ENCODE data around the gene FLT1. TPM values are rescaled to one million over a fixed set of nuclear protein-coding genes. Genes with fewer than 3 reads are reported as not detected.

The FLT1 gene
- total RNA-seq, 6 experiments from 2014 or later, result 80.5 to 118 (median 91.0) TPM

DNA sequence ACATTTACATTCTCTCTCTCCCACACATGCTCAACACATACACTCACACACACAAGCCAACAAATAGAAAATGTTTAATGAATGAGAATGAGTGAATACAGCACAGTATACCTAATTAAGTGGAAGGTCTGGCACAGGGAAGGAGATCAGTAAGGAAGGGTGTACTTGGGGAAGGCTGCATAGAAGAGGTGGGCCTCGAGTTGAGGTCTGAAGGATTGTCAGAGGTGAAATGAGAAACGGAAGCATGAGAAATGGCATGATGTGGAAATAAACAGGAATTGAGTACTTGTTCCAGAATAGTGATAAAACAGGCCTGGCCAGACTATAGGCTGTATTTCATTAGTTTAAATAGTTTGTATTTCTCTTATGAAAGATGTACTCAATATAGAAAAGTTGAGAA lies 136.2 kb downstream of the FLT1 start:
- H3K4me3 Mint-ChIP-seq, result no peak overlapping the region
- peak overlapping the region; percentile 2; the same call in 1 of the 2 replicates for H3K27ac Mint-ChIP-seq
- H3K9me3 Mint-ChIP-seq, result no peaks in the 10 kb centered on the region
- H3K27me3 Mint-ChIP-seq (ENCODE audit: insufficient read depth), result no peaks in the 10 kb centered on the region
- H3K4me1 Mint-ChIP-seq (ENCODE audit: low read depth), result peaks cover 51% of the 10 kb centered on the region
- DNase-seq, result no peak
- TF ChIP-seq, protein P1, sequence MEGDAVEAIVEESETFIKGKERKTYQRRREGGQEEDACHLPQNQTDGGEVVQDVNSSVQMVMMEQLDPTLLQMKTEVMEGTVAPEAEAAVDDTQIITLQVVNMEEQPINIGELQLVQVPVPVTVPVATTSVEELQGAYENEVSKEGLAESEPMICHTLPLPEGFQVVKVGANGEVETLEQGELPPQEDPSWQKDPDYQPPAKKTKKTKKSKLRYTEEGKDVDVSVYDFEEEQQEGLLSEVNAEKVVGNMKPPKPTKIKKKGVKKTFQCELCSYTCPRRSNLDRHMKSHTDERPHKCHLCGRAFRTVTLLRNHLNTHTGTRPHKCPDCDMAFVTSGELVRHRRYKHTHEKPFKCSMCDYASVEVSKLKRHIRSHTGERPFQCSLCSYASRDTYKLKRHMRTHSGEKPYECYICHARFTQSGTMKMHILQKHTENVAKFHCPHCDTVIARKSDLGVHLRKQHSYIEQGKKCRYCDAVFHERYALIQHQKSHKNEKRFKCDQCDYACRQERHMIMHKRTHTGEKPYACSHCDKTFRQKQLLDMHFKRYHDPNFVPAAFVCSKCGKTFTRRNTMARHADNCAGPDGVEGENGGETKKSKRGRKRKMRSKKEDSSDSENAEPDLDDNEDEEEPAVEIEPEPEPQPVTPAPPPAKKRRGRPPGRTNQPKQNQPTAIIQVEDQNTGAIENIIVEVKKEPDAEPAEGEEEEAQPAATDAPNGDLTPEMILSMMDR (IDR thresholded peaks at IDR 0.05), result no peak
- peaks cover 16% of the 10 kb centered on the region for H3K36me3 Mint-ChIP-seq (ENCODE audit: low read depth)

DNA sequence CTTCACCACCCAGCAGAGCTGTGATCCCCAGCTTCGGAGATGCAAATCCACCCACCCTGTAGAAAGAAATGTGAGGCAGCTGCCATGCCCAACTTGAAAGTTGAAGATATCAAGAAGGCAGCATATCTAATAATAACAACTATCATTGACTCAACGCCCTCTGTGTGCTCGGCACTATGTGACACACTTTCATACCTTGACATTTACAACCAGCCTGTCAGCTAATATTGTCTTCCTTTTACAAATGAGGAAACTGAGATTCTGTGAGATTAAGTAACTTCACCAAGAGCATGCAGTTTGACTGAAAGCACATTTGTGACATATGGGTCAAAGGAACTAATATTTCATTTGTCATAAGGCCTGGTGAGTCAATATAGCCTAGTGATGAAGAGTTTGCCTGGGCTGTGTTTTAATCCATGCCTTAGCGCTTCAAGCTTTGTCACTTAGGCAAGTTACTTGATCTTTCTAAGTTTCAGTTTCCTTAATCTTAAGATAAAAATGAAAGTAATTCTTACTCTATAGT lies 137.0 kb downstream of the FLT1 start:
- TF ChIP-seq, protein P1 (IDR thresholded peaks at IDR 0.05), result no peak
- Mint-ChIP-seq H3K36me3 (ENCODE audit: low read depth) (peaks cover 16% of the 10 kb centered on the region), H3K27me3 (ENCODE audit: insufficient read depth) (no peaks in the 10 kb centered on the region), H3K4me3 (peak overlapping the region; percentile 22; the same call in 1 of the 2 replicates), H3K9me3 (no peaks in the 10 kb centered on the region), H3K27ac (peak overlapping the region; percentile 94; the same call in 1 of the 2 replicates), H3K4me1 (ENCODE audit: low read depth) (peaks cover 51% of the 10 kb centered on the region)
- DNase-seq, result no peak

DNA sequence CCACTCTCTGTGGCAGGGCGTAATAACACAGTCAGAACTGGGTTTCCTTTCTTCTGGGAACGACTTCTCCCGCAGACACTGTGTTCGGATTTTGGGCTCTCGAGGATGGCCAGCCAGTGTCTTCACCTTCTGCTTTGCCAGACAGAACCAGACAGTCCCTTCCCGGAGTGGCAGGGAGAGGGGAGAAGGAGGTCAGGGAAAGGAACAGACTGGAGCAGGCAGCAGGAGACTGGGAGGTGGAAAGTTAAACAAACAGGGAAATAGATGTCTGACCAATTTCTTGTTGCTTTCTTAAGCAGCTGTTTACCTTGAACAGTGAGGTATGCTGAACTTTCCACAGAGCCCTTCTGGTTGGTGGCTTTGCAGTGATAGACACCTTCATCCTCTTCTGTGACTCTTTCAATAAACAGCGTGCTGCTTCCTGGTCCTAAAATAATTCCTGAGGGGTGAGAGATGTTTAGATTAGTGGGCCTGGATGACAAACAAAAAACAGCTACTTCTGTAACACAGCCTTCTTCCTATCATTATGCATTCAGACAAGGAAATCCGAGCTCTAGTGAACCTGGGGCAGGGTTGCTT lies 137.6 kb downstream of the FLT1 start:
- peak overlapping the region; percentile 94 for H3K27ac Mint-ChIP-seq
- no peaks in the 10 kb centered on the region for H3K27me3 Mint-ChIP-seq (ENCODE audit: insufficient read depth)
- H3K4me3 Mint-ChIP-seq, result peak overlapping the region; percentile 6
- TF ChIP-seq, protein P1 (IDR thresholded peaks at IDR 0.05), result no peak
- H3K4me1 Mint-ChIP-seq (ENCODE audit: low read depth), result peaks cover 51% of the 10 kb centered on the region
- DNase-seq, result no peak
- H3K9me3 Mint-ChIP-seq, result no peaks in the 10 kb centered on the region
- peaks cover 16% of the 10 kb centered on the region for H3K36me3 Mint-ChIP-seq (ENCODE audit: low read depth)

DNA sequence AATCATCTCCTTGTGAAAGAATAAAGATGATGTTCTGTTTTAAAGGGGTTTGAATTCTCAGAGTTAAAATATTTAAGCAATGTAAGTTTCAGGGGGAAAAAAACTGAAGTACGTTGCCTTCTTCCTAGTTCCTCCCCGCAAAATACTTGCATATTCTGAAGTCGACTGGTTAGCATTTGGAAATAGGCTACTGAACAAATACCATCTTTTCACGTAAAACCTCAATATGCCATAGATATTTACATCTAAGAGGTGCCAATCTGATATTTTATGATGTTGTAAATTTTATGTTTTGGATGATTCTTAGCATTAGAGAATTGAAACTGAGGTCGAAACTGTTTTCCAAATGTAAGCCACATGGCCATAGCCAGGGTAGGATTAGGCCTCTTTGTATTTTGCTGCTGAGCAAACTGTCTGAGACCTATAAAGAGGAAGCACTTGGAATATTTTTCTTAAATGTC lies 138.3 kb downstream of the FLT1 start:
- TF ChIP-seq, protein P1 (IDR thresholded peaks at IDR 0.05), result no peak
- peak overlapping the region; percentile 94 for H3K27ac Mint-ChIP-seq
- no peaks in the 10 kb centered on the region for H3K9me3 Mint-ChIP-seq
- H3K36me3 Mint-ChIP-seq (ENCODE audit: low read depth), result peaks cover 16% of the 10 kb centered on the region
- no peaks in the 10 kb centered on the region for H3K27me3 Mint-ChIP-seq (ENCODE audit: insufficient read depth)
- no peak for DNase-seq
- peaks cover 51% of the 10 kb centered on the region for H3K4me1 Mint-ChIP-seq (ENCODE audit: low read depth)
- peak overlapping the region; percentile 68; the same call in 1 of the 2 replicates for H3K4me3 Mint-ChIP-seq

DNA sequence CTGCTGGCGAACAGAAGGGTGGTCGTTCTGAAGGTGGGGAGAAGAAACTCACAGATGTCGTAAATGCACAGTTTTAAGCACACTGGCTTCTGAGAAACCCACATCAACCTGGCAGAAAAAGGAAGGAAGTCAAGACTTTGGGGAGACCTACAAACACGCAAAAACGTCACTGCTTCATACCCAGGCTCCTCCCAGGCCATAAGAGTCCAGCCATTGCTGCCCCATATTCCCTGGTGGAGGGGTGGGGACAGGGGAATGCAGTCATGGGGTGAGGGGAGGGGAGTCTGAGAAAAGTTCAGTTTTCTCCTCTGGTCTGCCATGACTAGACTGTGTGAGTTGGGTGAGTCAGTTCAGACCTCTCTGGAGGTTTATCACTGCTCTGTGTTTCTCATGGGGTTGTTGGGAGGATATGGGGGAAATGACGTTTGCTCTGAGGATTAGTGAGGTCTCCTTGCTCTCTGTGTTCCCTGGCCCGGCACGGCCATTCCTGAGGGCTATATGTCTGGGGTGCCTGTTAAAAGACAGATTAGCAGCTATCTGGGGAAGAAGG lies 139.0 kb downstream of the FLT1 start:
- Mint-ChIP-seq H3K27me3 (ENCODE audit: insufficient read depth) (no peaks in the 10 kb centered on the region), H3K4me3 (peak overlapping the region; percentile 68), H3K36me3 (ENCODE audit: low read depth) (peaks cover 16% of the 10 kb centered on the region), H3K9me3 (no peaks in the 10 kb centered on the region), H3K27ac (peak overlapping the region; percentile 94), H3K4me1 (ENCODE audit: low read depth) (peaks cover 57% of the 10 kb centered on the region)
- peak; percentile 67 for DNase-seq
- TF ChIP-seq, protein P1 (IDR thresholded peaks at IDR 0.05), result no peak
